Upper lobe of left lung (tissue), 6 donors: ENCODE data around the gene TCF7L1. TPM values are rescaled to one million over a fixed set of nuclear protein-coding genes. Genes with fewer than 3 reads are reported as not detected.

Experiments used
- ATAC-seq, 2 donors: fragments of 200-7000 bp; cut with Tn5 transposase; one replicate each; pipeline ENCODE4 v1.9.1; 2022; ENCODE audit warnings: mild to moderate bottlenecking in 2 of 2, moderate library complexity in 2 of 2; ENCODE audit not compliant: low FRiP score in 2 of 2
- DNase-seq, 2 donors: peaks; one replicate each; pipeline ENCODE4 v3.0.0-alpha.2; 2019 to 2020
- H3K27ac ChIP-seq, 4 donors: fragments of 200-600 bp; sonication (generic); one replicate each; pipeline ENCODE4 v1.5.1; 2016 to 2019
- H3K27me3 ChIP-seq, 4 donors: fragments of 200-600 bp; sonication (generic); one replicate each; pipeline ENCODE4 v1.5.1; 2017 to 2019
- H3K36me3 ChIP-seq, 4 donors: fragments of 200-600 bp; sonication (generic); one replicate each; pipeline ENCODE4 v1.5.1; 2016 to 2019
- H3K4me1 ChIP-seq, 4 donors: fragments of 200-600 bp; sonication (generic); one replicate each; pipeline ENCODE4 v1.5.1; 2018 to 2019
- H3K4me3 ChIP-seq, 4 donors: fragments of 200-600 bp; sonication (generic); one replicate each; pipeline ENCODE4 v1.5.1; 2017 to 2019; ENCODE audit warnings: mild to moderate bottlenecking in 2 of 4, moderate library complexity in 1 of 4
- H3K9me3 ChIP-seq, 4 donors: fragments of 200-600 bp; sonication (generic); one replicate each; pipeline ENCODE4 v1.5.1; 2018 to 2019
- EP300 ChIP-seq, 4 donors: sonication (generic); formaldehyde crosslinking; IDR thresholded peaks; one replicate each; pipeline ENCODE4 v1.5.1; 2017; ENCODE audit warnings: antibody characterized with exemption in 4 of 4, control low read depth in 2 of 4
- POLR2A ChIP-seq, 4 donors: fragments of 450-650 bp; IDR thresholded peaks; one replicate each; pipeline ENCODE4 v1.5.1; 2016 to 2017; ENCODE audit warnings: antibody characterized with exemption in 4 of 4, mild to moderate bottlenecking in 2 of 4
- POLR2AphosphoS5 ChIP-seq, 2 donors: sonication (generic); formaldehyde crosslinking; IDR thresholded peaks; one replicate each; pipeline ENCODE4 v1.5.1; 2017; ENCODE audit warnings: antibody characterized with exemption in 2 of 2
- WGBS, 2 donors: methylation state at CpG; one replicate each; pipeline ENCODE4 v1.1.5; 2017 to 2018; 5-methylcytosine and 5-hydroxymethylcytosine counted together
- total RNA-seq, 6 donors: library from RNA; depleted of rRNA in 4 of 6; stranded (reverse); fragments of >200 nt in 4 of 6; gene quantifications; one replicate each; pipeline versions ENCODE4 v1.1.0 to v1.2.1, GENCODE V29; 2016 to 2021
- TF ChIP-seq, protein P1 (sequence below), 6 experiments: fragments of 450-650 bp in 4 of 6; fragments of 200-600 bp in 2 of 6; sonication (generic) in 2 of 6; IDR thresholded peaks; one replicate each; pipeline ENCODE4 v1.5.1; 2016 to 2019; ENCODE audit warnings: antibody characterized with exemption in 6 of 6
- donor health status: DM: no; HTN: no; CAD: no; lungs with moderate emphysema.
- donor health status: DM: no; HTN: yes; CAD: no; lungs with severe emphysema.

Gene TCF7L1, protein sequence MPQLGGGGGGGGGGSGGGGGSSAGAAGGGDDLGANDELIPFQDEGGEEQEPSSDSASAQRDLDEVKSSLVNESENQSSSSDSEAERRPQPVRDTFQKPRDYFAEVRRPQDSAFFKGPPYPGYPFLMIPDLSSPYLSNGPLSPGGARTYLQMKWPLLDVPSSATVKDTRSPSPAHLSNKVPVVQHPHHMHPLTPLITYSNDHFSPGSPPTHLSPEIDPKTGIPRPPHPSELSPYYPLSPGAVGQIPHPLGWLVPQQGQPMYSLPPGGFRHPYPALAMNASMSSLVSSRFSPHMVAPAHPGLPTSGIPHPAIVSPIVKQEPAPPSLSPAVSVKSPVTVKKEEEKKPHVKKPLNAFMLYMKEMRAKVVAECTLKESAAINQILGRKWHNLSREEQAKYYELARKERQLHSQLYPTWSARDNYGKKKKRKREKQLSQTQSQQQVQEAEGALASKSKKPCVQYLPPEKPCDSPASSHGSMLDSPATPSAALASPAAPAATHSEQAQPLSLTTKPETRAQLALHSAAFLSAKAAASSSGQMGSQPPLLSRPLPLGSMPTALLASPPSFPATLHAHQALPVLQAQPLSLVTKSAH
- 10 to 100 TPM in 4 of 6 donors, 1 to 10 TPM in 2; 7.3 to 18.4 (median 11.2) TPM for total RNA-seq

DNA sequence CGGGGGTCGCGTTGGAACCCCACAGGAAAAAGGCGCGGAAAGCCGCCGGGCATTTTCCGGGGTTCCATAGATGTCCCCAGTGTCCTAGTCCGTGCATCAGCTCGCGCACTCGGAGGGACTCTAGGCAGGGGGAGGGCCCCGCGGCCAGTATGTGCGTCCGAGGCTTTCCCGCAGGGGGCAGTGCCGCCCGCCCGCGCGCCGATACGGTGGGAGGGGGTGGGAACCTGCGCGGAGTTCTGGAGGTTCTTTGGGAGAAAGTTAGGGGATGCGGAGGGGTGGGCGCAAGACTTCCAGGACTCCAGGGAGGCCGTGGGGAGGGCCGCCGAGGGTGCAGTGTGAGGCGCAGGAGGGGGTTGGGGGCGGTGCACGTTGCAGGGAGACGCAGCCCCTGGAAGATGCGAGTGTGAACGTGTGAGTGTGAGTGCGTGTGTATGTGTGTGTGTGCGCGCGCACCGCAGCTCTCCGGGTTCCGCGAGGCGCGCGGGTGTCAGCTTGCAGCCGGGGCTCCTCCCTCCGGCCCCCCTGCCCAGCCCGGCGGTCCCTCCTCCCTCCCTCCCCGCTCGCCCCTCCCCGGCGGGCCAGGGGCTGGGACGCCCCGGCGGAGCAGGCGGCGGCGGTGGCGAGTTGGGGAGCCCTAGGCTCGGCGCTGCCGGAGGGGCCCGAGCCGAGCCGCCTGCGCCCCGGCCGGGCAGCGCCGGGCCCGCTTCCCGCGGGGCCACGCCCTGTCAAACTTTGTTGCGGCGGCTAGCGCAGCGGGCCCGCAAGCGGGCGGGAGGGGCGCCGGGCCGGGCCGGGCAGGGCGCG is at the start of gene TCF7L1:
TSS of gene TCF7L1 (plus strand) at position 559 of the 804 bp plus-strand sequence. CDS start 293 bp downstream, outside the sequence.
- Histone ChIP-seq H3K9me3 (no peaks in the 10 kb centered on the region), H3K36me3 (no peaks in the 10 kb centered on the region), H3K27me3 (peaks cover 0 to 6% (median 0%) of the 10 kb centered on the region in 4 donors), H3K27ac (peak within 1 kb of the TSS; percentile 52 to 89 (median 79)), H3K4me1 (peaks cover 18 to 44% (median 26%) of the 10 kb centered on the region in 4 donors), H3K4me3 (peak within 1 kb of the TSS; percentile 42 to 86 (median 66))
- WGBS, 2 donors = 0 to 1% methylated on average over 13 to 43 of the region's 91 CpGs
- peak; percentile 86 to 96 for DNase-seq
- ATAC-seq = peak; percentile 95 to 96
- TF ChIP-seq POLR2AphosphoS5 (IDR thresholded peaks at IDR 0.05) (peak in 1 of 2 donors; percentile 45), EP300 (IDR thresholded peaks at IDR 0.05) (no peak), POLR2A (IDR thresholded peaks at IDR 0.05) (peak in 1 of 4 donors; percentile 48)
- TF ChIP-seq, protein P1, sequence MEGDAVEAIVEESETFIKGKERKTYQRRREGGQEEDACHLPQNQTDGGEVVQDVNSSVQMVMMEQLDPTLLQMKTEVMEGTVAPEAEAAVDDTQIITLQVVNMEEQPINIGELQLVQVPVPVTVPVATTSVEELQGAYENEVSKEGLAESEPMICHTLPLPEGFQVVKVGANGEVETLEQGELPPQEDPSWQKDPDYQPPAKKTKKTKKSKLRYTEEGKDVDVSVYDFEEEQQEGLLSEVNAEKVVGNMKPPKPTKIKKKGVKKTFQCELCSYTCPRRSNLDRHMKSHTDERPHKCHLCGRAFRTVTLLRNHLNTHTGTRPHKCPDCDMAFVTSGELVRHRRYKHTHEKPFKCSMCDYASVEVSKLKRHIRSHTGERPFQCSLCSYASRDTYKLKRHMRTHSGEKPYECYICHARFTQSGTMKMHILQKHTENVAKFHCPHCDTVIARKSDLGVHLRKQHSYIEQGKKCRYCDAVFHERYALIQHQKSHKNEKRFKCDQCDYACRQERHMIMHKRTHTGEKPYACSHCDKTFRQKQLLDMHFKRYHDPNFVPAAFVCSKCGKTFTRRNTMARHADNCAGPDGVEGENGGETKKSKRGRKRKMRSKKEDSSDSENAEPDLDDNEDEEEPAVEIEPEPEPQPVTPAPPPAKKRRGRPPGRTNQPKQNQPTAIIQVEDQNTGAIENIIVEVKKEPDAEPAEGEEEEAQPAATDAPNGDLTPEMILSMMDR (IDR thresholded peaks at IDR 0.05) = peak; percentile 81 to 92 (median 87)

DNA sequence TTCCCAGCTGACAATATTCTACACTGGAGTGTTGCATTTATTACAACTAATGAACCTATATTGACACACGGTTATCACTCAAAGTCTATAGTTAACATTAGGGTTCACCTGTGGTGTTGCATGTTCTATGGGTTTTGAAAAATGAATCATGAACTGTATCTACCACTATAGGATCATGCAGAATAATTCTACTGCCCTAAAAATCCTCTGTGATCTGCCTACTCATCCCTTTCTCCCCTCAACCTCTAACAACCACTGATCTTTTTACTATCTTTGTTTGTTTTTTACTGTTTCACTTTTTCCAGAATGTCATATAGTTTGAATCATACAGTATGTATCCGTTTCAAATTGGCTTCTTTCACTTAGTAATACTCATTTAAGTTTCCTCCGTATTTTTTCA is 47.6 kb upstream of the TCF7L1 start:
- TF ChIP-seq EP300 (IDR thresholded peaks at IDR 0.05) (no peak), POLR2AphosphoS5 (IDR thresholded peaks at IDR 0.05) (no peak)
- Histone ChIP-seq H3K4me1 (no peaks in the 10 kb centered on the region), H3K27ac (no peak overlapping the region), H3K27me3 (no peaks in the 10 kb centered on the region), H3K36me3 (no peaks in the 10 kb centered on the region), H3K9me3 (peaks cover 0 to 10% (median 3%) of the 10 kb centered on the region in 4 donors), H3K4me3 (no peak overlapping the region)
- ATAC-seq = no peak
- WGBS, 2 donors = 79 to 87% methylated on average over 3 of the region's 3 CpGs
- no peak for DNase-seq

DNA sequence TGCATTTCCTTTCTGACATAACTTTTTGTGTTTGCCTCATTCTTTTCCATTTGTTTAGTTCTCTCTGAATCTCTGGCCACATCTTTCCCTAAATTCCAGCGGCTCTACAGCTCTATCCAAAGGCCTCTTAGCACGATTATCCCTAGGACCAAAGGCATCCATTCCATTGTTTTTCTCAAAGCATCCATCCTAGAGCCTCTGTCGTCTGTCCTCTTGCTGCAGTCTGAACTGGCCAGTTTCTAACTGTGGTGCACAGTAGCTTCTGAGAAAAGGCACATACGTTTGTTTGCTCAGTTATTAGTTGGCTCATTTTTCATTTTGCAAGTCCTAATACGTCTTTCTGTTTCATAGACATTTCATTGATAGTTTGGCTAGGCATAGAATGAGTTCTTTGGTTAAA is 45.7 kb upstream of the TCF7L1 start:
- Histone ChIP-seq H3K4me1 (no peaks in the 10 kb centered on the region), H3K27ac (no peak overlapping the region), H3K27me3 (no peaks in the 10 kb centered on the region), H3K36me3 (no peaks in the 10 kb centered on the region), H3K9me3 (no peaks in the 10 kb centered on the region), H3K4me3 (no peak overlapping the region)
- 81 to 85% methylated on average over 5 of the region's 5 CpGs for WGBS, 2 donors
- DNase-seq (no peak), ATAC-seq (no peak)
- TF ChIP-seq, protein P1 (IDR thresholded peaks at IDR 0.05) = no peak
- TF ChIP-seq POLR2A (IDR thresholded peaks at IDR 0.05) = no peak
- TF ChIP-seq EP300 (IDR thresholded peaks at IDR 0.05) = no peak
- no peak for TF ChIP-seq POLR2AphosphoS5 (IDR thresholded peaks at IDR 0.05)

DNA sequence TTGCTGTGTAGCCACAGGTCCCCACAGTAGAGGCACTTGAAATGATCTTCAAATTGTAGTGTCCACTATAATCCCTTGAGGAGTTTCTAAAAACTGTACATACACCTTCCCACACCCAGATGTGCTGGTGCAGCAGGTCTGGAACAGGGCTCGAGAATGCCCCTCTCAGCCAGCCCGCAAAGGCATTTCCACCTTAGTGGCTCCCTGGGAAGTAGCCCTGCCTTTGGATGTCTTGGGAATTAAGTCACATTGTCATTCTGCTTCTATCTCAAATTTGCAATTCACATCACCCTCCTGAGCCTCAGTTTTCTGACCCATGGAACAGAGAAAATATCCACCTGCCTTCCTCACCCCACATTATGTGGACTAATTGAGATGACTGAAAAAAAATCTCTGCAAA is 44.3 kb upstream of the TCF7L1 start:
- Histone ChIP-seq H3K4me3 (no peak overlapping the region), H3K27me3 (no peaks in the 10 kb centered on the region), H3K36me3 (no peaks in the 10 kb centered on the region), H3K9me3 (no peaks in the 10 kb centered on the region), H3K27ac (no peak overlapping the region), H3K4me1 (no peaks in the 10 kb centered on the region)
- 84 to 92% methylated on average over 2 of the region's 2 CpGs for WGBS, 2 donors
- DNase-seq = no peak
- ATAC-seq = no peak
- TF ChIP-seq POLR2AphosphoS5 (IDR thresholded peaks at IDR 0.05) (no peak), EP300 (IDR thresholded peaks at IDR 0.05) (no peak), POLR2A (IDR thresholded peaks at IDR 0.05) (no peak)
- TF ChIP-seq, protein P1 (IDR thresholded peaks at IDR 0.05) = no peak

DNA sequence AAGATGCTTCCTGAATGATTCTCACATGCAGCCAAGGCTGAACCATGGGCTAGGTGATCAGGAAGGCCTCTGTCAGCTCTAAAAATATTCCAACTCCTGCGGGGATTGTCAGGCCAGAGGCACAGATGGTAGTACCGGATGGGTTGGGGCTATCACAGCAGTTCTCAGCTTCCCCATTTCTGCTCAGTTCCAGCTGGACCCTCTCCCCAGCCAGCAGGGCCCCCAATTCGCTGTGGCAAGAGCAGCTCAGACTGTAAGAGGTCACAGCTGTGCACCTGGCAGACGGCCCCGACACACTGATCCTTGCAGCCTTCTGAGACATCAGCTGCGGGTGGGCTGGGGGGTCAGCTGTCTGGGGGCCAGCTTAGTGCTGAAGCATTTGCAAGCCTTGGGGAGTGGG is 43.6 kb upstream of the TCF7L1 start:
- 61 to 88% methylated on average over 2 to 6 of the region's 6 CpGs for WGBS, 2 donors

More for the DNA sequence above, 43.6 kb upstream of the TCF7L1 start:
- Histone ChIP-seq H3K4me1 (no peaks in the 10 kb centered on the region), H3K36me3 (no peaks in the 10 kb centered on the region), H3K27me3 (no peaks in the 10 kb centered on the region), H3K4me3 (no peak overlapping the region), H3K27ac (no peak overlapping the region), H3K9me3 (no peaks in the 10 kb centered on the region)
- ATAC-seq = no peak
- TF ChIP-seq, protein P1 (IDR thresholded peaks at IDR 0.05) = no peak
- no peak for TF ChIP-seq EP300 (IDR thresholded peaks at IDR 0.05)
- no peak for TF ChIP-seq POLR2AphosphoS5 (IDR thresholded peaks at IDR 0.05)
- TF ChIP-seq POLR2A (IDR thresholded peaks at IDR 0.05) = no peak
- no peak for DNase-seq
